ENCODE measurements around the gene CFAP298.

GRCh38 chr21:32599091-32599490, 13.1 kb downstream of the CFAP298 start:
- no peak for TF ChIP-seq EZH2 (IDR thresholded peaks at IDR 0.05; ENCODE audit: low read length, unreplicated experiment)
- TF ChIP-seq CTCF (conservative IDR thresholded peaks at IDR 0.05; ENCODE audit: low read depth, low read length), result no peak
- no peak for TF ChIP-seq EZH2phosphoT487 (IDR thresholded peaks at IDR 0.05; ENCODE audit: borderline replicate concordance, low read length)

Measured in PC-3 (cell line).